ENCODE measurements around the gene DNAAF9. TPM values are rescaled to one million over a fixed set of nuclear protein-coding genes. Genes with fewer than 3 reads are reported as not detected.

The DNAAF9 gene
- total RNA-seq, 1 donor from 2014 or later, result 17.8 TPM

DNA sequence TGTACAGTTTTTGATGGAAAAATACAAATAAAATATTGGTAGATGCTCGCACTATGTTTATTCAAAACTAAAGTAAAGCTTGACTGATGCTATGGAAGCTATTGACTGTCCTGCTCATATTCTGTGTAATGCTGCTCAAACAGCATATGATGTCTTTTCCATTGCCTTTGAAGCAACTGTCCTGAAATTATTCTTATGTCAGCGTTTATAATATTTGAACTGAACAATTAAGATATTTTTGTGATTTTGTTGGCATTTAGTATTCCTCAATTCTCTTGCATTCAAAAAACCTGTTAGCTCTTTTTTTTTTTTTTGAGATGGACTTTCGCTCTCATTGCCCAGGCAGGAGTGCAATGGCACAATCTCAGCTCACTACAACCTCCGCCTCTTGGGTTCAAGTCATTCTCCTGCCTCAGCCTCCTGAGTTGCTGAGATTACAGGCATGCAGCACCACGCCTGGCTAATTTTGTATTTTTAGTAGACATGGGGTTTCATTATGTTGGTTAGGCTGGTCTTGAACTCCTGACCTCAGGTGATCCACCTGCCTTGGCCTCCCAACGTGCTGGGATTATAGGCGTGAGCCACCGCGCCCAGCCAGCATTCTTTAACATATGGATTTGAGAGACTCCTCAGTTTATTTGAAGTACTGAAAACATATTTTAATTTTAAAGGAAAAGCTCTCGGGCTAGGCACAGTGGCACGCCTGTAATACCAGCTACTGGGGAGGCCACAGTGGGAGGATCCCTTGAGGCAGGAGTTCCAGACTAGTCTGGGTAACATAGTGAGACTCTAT lies 5.3 kb upstream of the DNAAF9 start:
- DNase-seq (ENCODE audit: low spot score), result no peak
- H3K27ac Mint-ChIP-seq (ENCODE audit: unreplicated experiment), result no peak overlapping the region
- H3K4me1 Mint-ChIP-seq (ENCODE audit: low read depth), result peaks cover 7% of the 10 kb centered on the region
- TF ChIP-seq, protein P1, sequence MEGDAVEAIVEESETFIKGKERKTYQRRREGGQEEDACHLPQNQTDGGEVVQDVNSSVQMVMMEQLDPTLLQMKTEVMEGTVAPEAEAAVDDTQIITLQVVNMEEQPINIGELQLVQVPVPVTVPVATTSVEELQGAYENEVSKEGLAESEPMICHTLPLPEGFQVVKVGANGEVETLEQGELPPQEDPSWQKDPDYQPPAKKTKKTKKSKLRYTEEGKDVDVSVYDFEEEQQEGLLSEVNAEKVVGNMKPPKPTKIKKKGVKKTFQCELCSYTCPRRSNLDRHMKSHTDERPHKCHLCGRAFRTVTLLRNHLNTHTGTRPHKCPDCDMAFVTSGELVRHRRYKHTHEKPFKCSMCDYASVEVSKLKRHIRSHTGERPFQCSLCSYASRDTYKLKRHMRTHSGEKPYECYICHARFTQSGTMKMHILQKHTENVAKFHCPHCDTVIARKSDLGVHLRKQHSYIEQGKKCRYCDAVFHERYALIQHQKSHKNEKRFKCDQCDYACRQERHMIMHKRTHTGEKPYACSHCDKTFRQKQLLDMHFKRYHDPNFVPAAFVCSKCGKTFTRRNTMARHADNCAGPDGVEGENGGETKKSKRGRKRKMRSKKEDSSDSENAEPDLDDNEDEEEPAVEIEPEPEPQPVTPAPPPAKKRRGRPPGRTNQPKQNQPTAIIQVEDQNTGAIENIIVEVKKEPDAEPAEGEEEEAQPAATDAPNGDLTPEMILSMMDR (IDR thresholded peaks at IDR 0.05), result no peak
- peaks cover 1% of the 10 kb centered on the region for H3K27me3 Mint-ChIP-seq (ENCODE audit: low read depth)
- H3K9me3 Mint-ChIP-seq (ENCODE audit: low read depth), result peaks cover 2% of the 10 kb centered on the region
- H3K36me3 Mint-ChIP-seq (ENCODE audit: low read depth), result no peaks in the 10 kb centered on the region
- H3K4me3 Mint-ChIP-seq (ENCODE audit: unreplicated experiment), result no peak overlapping the region

DNA sequence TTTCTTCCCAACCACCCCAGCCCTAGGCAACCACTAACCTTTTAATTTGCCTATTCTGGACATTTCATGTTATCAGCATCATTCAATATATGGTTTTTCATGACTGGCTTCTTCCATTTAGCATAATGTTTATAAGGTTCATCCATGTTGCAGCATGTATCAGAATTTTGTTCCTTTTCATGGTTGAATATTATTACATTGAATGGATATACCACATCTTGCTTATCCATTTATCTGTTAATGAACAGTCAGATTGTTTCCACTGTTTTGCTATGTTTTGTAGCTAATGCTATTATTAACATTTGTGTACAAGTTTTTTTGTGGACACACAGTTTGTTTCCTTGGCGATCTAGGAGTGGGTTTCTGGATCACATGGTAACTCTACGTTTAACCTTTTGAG lies 3.0 kb upstream of the DNAAF9 start:
- Mint-ChIP-seq H3K27me3 (ENCODE audit: low read depth) (no peaks in the 10 kb centered on the region), H3K9me3 (ENCODE audit: low read depth) (no peaks in the 10 kb centered on the region), H3K4me1 (ENCODE audit: low read depth) (peaks cover 17% of the 10 kb centered on the region), H3K27ac (ENCODE audit: unreplicated experiment) (no peak overlapping the region), H3K4me3 (ENCODE audit: unreplicated experiment) (no peak overlapping the region), H3K36me3 (ENCODE audit: low read depth) (no peaks in the 10 kb centered on the region)
- TF ChIP-seq, protein P1 (IDR thresholded peaks at IDR 0.05), result no peak
- no peak for DNase-seq (ENCODE audit: low spot score)

DNA sequence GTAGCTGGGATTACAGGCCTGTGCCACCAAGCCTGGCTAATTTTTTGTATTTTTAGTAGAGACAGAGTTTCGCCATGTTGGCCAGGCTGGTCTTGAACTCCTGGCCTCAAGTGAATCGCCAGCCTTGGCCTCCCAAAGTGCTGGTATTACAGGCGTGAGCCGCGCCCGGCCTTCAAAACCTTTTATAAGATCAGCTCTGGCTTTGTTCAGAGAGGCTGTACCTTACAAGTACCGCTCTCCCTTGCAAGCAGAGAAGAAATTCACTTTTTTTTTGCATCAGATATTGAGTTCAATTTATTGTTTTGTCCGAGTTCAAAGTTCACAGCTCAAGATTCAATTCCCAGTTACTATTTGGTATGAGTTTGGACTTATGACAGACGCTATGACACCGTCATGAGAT lies 1.9 kb upstream of the DNAAF9 start:
- Mint-ChIP-seq H3K4me1 (ENCODE audit: low read depth) (peaks cover 28% of the 10 kb centered on the region), H3K36me3 (ENCODE audit: low read depth) (no peaks in the 10 kb centered on the region), H3K4me3 (ENCODE audit: unreplicated experiment) (peak overlapping the region; percentile 86), H3K9me3 (ENCODE audit: low read depth) (no peaks in the 10 kb centered on the region), H3K27me3 (ENCODE audit: low read depth) (no peaks in the 10 kb centered on the region), H3K27ac (ENCODE audit: unreplicated experiment) (peak overlapping the region; percentile 90)
- TF ChIP-seq, protein P1 (IDR thresholded peaks at IDR 0.05), result no peak
- no peak for DNase-seq (ENCODE audit: low spot score)

DNA sequence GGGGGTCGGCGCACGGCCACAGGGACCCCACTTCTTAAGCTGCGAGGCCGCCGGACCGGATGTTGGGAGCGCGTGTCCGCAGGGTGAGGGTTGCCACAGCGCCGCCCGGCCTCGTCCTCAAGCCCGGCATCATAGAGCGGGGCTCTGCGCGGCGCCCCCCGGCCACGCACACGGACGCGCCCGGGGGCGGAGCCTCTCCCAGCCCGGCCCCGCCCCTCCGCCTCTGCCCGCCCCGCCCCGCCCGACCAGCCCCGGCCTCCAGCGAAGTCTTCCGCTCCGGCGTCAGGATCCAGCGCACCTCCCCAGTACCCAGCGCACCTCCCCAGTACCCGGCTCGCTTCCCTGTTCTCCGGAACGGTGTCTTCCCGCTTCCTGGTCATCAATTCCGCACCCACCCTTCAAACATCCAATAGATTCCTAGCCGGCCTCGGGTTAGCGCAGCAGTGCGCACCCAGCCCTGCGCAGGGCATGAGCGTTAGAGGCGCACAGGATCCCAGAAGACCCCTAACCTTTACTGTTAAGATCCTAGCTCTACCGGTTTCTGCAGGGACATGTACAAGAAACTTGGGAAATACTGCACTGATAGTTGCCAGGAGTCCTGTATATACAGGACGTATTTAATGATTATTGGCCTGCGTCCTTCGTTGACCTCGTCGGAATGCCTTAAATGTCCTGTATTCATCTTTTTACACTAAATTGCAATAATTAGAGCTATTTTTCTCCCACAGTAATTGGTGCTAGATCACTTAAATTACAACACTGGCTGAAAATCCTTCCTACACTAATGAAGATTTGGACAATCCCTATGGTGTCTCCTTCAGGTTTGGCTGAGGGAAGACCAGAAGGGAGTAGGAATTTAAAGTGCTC lies 535 bp upstream of the DNAAF9 start:
- Mint-ChIP-seq H3K27me3 (ENCODE audit: low read depth) (no peaks in the 10 kb centered on the region), H3K36me3 (ENCODE audit: low read depth) (no peaks in the 10 kb centered on the region), H3K9me3 (ENCODE audit: low read depth) (no peaks in the 10 kb centered on the region), H3K4me3 (ENCODE audit: unreplicated experiment) (peak overlapping the region; percentile 86), H3K27ac (ENCODE audit: unreplicated experiment) (peak overlapping the region; percentile 90), H3K4me1 (ENCODE audit: low read depth) (peaks cover 41% of the 10 kb centered on the region)
- DNase-seq (ENCODE audit: low spot score), result no peak
- TF ChIP-seq, protein P1 (IDR thresholded peaks at IDR 0.05), result no peak

DNA sequence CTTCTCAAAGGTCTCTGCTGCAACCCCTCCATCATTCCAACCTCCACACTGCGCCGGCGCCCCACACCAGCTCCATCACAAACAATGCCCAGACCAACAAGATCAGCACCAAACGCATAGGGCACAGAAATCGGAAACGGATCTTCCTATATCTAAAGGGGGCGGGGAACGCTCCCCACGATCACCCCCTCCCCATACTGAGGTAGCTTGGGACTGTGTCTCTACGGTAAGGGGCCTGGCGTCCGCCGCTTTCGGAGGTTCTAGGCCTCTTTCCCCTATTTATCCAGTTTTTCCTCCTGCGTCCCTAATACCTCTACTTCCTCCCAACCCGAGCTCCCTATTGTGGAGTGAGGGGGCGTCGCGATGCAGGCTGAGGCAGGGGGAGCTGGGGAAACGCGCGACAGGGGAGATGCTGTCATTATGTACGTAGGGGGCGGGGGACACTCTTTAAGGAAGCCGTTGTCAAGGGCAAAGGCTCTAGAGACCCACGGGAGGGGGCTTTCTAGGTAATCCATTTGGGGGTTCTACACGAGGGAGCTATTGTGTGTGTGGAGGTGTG lies 909 bp downstream of the DNAAF9 start:
- Mint-ChIP-seq H3K27me3 (ENCODE audit: low read depth) (no peaks in the 10 kb centered on the region), H3K9me3 (ENCODE audit: low read depth) (no peaks in the 10 kb centered on the region), H3K27ac (ENCODE audit: unreplicated experiment) (peak overlapping the region; percentile 89), H3K36me3 (ENCODE audit: low read depth) (no peaks in the 10 kb centered on the region), H3K4me1 (ENCODE audit: low read depth) (peaks cover 44% of the 10 kb centered on the region), H3K4me3 (ENCODE audit: unreplicated experiment) (peak overlapping the region; percentile 86)
- DNase-seq (ENCODE audit: low spot score), result no peak
- TF ChIP-seq, protein P1 (IDR thresholded peaks at IDR 0.05), result no peak
